Activated CD8-positive, alpha-beta T cell treated with anti-CD3 and anti-CD28 coated beads, Interleukin-2, amount 10 ng/mL, durations not matched to agents 7 days and 5 days (primary cell): ENCODE results near the gene AADAT. TPM values are rescaled to one million over a fixed set of nuclear protein-coding genes. Genes with fewer than 3 reads are reported as not detected.

Experiments
- ATAC-seq: fragments of 150-1000 bp; cut with Tn5 transposase; one replicate; pipeline ENCODE4 v1.10.0; 2021; ENCODE audit warnings: moderate library complexity
- CTCF ChIA-PET: fragments of 350-600 bp; sonication (Branson Sonifier 250); formaldehyde crosslinking; loops from one replicate; lab custom pipeline; 2021; ENCODE audit warnings: antibody characterized with exemption; lab: Charles Lee
- POLR2A ChIA-PET: fragments of 350-600 bp; sonication (Branson Sonifier 250); formaldehyde crosslinking; loops from one replicate; lab custom pipeline; 2021; ENCODE audit warnings: antibody characterized with exemption; lab: Charles Lee
- DNase-seq: peaks from one replicate; pipeline ENCODE4 v3.0.0-alpha.2; 2020
- H3K27ac Mint-ChIP-seq: one replicate; pipeline ENCODE4 v1.8.0; 2021; ENCODE audit warnings: mild to moderate bottlenecking, mixed read lengths
- H3K27me3 Mint-ChIP-seq: one replicate; pipeline ENCODE4 v1.8.0; 2021; ENCODE audit warnings: low read depth, mixed read lengths
- H3K36me3 Mint-ChIP-seq: one replicate; pipeline ENCODE4 v1.8.0; 2021; ENCODE audit warnings: low read depth, mixed read lengths
- H3K4me1 Mint-ChIP-seq: one replicate; pipeline ENCODE4 v1.8.0; 2021; ENCODE audit warnings: low read depth, mixed read lengths
- H3K4me3 Mint-ChIP-seq: one replicate; pipeline ENCODE4 v1.8.0; 2021; ENCODE audit warnings: mild to moderate bottlenecking, mixed read lengths
- H3K9me3 Mint-ChIP-seq: one replicate; pipeline ENCODE4 v1.8.0; 2022; ENCODE audit warnings: mixed read lengths; ENCODE audit not compliant: insufficient read depth
- total RNA-seq, 2 experiments: library from RNA; stranded (reverse); gene quantifications; one replicate each; pipeline ENCODE4 v1.2.3, GENCODE V29; 2021

AADAT gene
- total RNA-seq, 2 experiments from 2014 or later: not detected

DNA sequence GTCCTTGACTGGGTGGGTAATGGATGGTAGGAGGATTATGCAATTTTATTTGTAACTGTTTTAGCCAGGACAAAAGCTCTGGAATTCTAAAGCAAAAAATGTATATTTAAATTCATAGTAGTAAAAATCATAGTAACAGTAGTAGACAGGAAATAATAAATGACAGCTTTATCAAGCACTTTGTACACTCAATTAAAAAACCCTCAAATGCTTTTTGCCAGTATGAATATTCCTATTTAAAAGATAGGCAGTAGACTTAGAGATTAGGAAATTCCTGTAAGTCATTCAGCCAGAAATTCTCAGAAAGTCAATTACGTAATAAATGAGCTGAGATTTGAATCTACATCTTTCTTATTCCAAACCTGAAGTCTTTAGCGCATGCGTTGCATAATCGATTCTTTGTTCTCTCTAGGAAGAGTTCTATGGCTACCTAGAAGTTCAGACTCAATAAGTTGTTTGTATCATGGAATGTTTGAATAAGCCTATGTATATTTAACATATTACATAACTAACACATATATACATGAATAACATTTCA lies 2.5 kb downstream of the AADAT start:
- no peaks in the 10 kb centered on the region for H3K9me3 Mint-ChIP-seq
- H3K4me3 Mint-ChIP-seq: no peak overlapping the region
- POLR2A ChIA-PET: no interaction called here
- DNase-seq (no peak), ATAC-seq (no peak)
- H3K4me1 Mint-ChIP-seq: peaks cover 10% of the 10 kb centered on the region
- CTCF ChIA-PET: no interaction called here
- peaks cover 38% of the 10 kb centered on the region for H3K27me3 Mint-ChIP-seq
- H3K27ac Mint-ChIP-seq: no peak overlapping the region
- no peaks in the 10 kb centered on the region for H3K36me3 Mint-ChIP-seq

GRCh38 chr4:170083541-170083940 lies 6.2 kb downstream of the AADAT start:
- Mint-ChIP-seq H3K27me3 (peaks cover 24% of the 10 kb centered on the region), H3K9me3 (no peaks in the 10 kb centered on the region), H3K4me3 (no peak overlapping the region), H3K4me1 (no peaks in the 10 kb centered on the region), H3K36me3 (no peaks in the 10 kb centered on the region), H3K27ac (no peak overlapping the region)
- POLR2A ChIA-PET: no interaction called here
- no peak for ATAC-seq
- no peak for DNase-seq
- CTCF ChIA-PET: interaction anchor here (0.8 kb wide), 1 partner anchor 20 kb away, joined by 3 read pairs; no protein-coding TSS in a partner anchor

DNA sequence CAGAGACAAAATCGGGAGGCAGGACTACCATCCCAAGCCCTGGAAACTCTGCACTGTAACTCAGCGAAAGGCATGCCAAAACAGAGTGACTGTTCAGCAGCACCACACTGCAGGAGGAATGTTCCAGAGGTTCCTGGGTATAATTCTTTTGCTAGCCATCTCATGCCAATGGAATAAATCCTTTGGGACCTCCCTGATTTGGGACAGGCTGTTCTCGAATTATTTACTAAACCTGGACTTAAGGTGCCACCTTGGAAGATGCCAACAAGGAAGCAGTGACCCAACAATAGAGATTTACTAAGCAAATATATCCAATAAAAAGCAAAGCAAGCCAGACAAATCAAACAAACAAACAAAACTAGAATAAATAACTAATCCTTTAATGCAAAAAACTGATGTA lies 9.3 kb downstream of the AADAT start:
- Mint-ChIP-seq H3K27ac (no peak overlapping the region), H3K4me1 (no peaks in the 10 kb centered on the region), H3K27me3 (peaks cover 13% of the 10 kb centered on the region), H3K36me3 (no peaks in the 10 kb centered on the region), H3K9me3 (no peaks in the 10 kb centered on the region), H3K4me3 (no peak overlapping the region)
- ATAC-seq (no peak), DNase-seq (no peak)
- CTCF ChIA-PET: interaction anchor here (0.7 kb wide), 1 partner anchor 421 kb away, joined by 3 read pairs; no protein-coding TSS in a partner anchor
- POLR2A ChIA-PET: no interaction called here

DNA sequence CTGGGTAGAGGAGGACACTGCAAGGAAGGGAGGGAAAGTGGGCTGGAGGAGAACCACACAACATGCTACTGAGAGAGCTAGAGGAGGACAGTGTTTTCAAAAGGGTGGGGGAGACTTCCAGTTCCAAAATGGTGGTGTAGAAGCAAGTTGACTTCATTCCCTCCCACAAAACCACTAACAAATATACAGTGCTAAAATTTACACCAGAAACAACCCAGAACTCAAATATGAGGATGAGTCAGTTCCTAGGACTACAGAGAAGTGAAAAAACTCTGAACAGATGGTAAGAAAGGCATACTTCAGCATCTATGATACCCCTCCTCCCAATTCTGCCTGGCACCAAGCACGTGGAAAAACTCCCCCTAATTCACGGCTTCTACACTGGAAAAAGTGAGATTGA lies 9.8 kb downstream of the AADAT start:
- no peak for DNase-seq
- H3K4me1 Mint-ChIP-seq: no peaks in the 10 kb centered on the region
- peaks cover 13% of the 10 kb centered on the region for H3K27me3 Mint-ChIP-seq
- ChIA-PET POLR2A (no interaction called here), CTCF (no interaction called here)
- H3K9me3 Mint-ChIP-seq: no peaks in the 10 kb centered on the region
- H3K27ac Mint-ChIP-seq: no peak overlapping the region
- H3K4me3 Mint-ChIP-seq: no peak overlapping the region
- no peaks in the 10 kb centered on the region for H3K36me3 Mint-ChIP-seq
- no peak for ATAC-seq

DNA sequence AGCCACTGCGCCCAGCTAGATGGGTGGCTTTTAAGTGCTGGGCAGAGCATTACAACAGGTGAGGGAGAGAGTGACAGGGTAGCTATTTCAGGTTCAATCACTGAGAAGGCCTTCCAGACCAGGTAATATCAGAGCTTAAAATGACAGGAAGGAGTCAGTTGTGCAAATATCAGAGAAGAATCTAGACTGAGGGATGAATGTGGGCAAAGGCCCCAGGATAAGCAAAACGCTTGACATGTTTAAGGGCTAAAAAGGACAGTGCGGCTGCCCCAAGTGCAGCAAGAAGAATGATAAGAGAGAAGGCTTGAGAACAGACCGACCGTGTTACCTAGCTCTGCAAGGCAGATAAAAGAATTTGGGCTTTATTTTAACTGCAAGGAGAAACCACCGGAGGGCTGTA lies 18.6 kb downstream of the AADAT start:
- ChIA-PET CTCF (interaction anchor here (1.1 kb wide), 1 partner anchor 458 kb away, joined by 3 read pairs; no protein-coding TSS in a partner anchor), POLR2A (no interaction called here)
- Mint-ChIP-seq H3K4me1 (no peaks in the 10 kb centered on the region), H3K9me3 (no peaks in the 10 kb centered on the region), H3K27me3 (peaks cover 1% of the 10 kb centered on the region), H3K4me3 (no peak overlapping the region), H3K36me3 (no peaks in the 10 kb centered on the region), H3K27ac (no peak overlapping the region)
- ATAC-seq (no peak), DNase-seq (no peak)

DNA sequence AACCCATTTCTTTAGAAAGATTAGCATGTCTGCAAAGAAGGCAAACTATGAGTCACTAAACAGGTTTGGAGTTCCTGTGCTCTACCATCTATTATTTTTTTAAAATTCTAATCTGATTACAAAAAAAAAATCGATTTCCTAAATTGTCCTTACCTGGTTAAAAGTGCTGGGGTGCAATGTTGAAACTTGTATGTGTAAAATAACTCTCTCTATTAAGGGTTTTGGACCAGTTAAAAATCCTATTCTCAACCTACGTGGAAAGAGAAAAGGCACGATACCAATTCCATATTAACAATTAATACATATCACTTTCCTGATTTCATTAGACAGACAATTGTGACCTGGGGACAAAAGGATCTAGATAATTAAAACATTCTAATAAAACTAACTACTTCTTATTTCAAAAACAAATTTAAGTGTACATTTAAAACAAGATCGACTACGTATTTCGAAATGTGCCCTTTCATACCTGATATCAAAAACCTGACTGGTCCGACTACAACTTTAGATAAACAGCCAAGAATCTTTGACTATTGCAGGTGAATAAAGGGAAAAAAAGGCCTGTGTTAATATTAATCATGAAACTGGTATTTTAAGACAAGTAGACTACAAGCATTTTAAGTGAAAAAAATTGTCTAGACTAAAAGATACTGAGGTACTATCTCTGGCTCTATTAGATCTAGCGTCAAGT lies 21.2 kb downstream of the AADAT start:
- H3K27me3 Mint-ChIP-seq: peaks cover 5% of the 10 kb centered on the region
- no peaks in the 10 kb centered on the region for H3K36me3 Mint-ChIP-seq
- ChIA-PET POLR2A (no interaction called here), CTCF (no interaction called here)
- H3K4me1 Mint-ChIP-seq: no peaks in the 10 kb centered on the region
- no peak for ATAC-seq
- no peak for DNase-seq
- H3K4me3 Mint-ChIP-seq: no peak overlapping the region
- H3K27ac Mint-ChIP-seq: no peak overlapping the region
- H3K9me3 Mint-ChIP-seq: no peaks in the 10 kb centered on the region

DNA sequence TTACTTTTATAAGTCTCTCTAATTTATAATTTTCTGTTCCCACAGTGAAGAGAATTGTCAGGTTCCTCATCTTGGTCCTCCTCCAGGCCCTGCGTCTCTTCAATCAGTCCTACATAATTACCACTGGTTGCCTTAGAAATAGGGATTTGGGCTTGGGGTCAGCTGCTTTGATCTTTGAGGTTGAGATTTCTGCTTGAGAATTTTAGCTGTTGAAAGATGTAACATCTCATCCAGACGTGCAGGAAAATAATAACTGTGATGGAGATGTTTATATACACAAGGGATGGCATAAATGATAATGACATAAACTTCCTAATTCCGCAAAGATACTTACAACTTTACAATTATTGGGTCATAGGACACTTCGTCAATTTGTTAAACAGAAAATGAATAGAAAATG lies 30.3 kb downstream of the AADAT start:
- no peak for ATAC-seq
- POLR2A ChIA-PET: no interaction called here
- CTCF ChIA-PET: no interaction called here

DNA sequence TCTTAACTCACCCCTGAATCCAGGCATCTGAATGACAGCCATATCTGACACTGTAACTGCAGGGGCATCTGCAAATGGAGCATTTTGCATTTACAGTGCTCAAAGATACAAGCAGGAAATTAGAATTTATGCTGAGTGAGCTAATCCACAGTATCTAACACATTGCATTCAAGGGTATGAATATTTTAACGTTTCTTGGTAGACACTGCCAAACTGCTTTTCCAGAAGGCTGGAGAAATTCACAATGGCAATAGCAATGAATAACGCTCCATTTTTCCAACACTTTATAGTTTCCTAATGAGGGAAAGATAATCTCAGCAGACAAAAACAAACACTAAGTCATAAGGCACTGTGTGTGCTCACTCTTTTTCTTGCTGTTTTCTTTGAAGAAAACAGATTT lies 30.9 kb downstream of the AADAT start:
- H3K4me3 Mint-ChIP-seq: no peak overlapping the region
- no peaks in the 10 kb centered on the region for H3K36me3 Mint-ChIP-seq
- ATAC-seq (no peak), DNase-seq (no peak)
- H3K27ac Mint-ChIP-seq: no peak overlapping the region
- POLR2A ChIA-PET: no interaction called here
- CTCF ChIA-PET: no interaction called here
- H3K27me3 Mint-ChIP-seq: peaks cover 13% of the 10 kb centered on the region
- H3K9me3 Mint-ChIP-seq: no peaks in the 10 kb centered on the region
- no peaks in the 10 kb centered on the region for H3K4me1 Mint-ChIP-seq

More for the DNA sequence above, 30.3 kb downstream of the AADAT start:
- Mint-ChIP-seq H3K9me3 (no peaks in the 10 kb centered on the region), H3K4me3 (no peak overlapping the region), H3K27ac (no peak overlapping the region), H3K27me3 (peaks cover 13% of the 10 kb centered on the region), H3K4me1 (no peaks in the 10 kb centered on the region), H3K36me3 (no peaks in the 10 kb centered on the region)
- no peak for DNase-seq

GRCh38 chr4:170057866-170058265 lies 31.9 kb downstream of the AADAT start:
- no peak overlapping the region for H3K4me3 Mint-ChIP-seq
- H3K4me1 Mint-ChIP-seq: no peaks in the 10 kb centered on the region
- POLR2A ChIA-PET: no interaction called here
- no peaks in the 10 kb centered on the region for H3K9me3 Mint-ChIP-seq
- ATAC-seq (no peak), DNase-seq (no peak)
- no peak overlapping the region for H3K27ac Mint-ChIP-seq
- CTCF ChIA-PET: no interaction called here
- H3K27me3 Mint-ChIP-seq: peaks cover 10% of the 10 kb centered on the region
- no peaks in the 10 kb centered on the region for H3K36me3 Mint-ChIP-seq

DNA sequence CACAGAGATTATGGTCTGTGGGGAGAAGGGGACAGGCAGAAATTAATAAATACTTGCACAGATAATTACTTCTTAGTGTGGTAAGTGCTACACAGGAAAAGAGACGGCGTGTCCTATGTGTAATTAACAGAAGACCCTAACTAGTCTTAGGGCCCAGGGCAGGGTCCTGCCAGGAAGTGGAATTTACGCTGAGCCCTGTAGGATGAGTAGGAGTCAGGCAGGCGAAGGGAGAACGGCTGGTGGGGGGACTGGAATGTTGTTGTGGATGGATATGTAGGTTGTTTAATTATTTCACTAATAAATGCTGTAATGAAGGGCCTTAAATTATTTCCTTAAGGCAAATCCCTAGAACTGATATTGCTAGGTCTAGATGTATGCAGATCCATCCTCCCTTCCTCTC lies 36.8 kb downstream of the AADAT start:
- Mint-ChIP-seq H3K27ac (no peak overlapping the region), H3K4me3 (no peak overlapping the region), H3K36me3 (no peaks in the 10 kb centered on the region), H3K4me1 (no peaks in the 10 kb centered on the region), H3K27me3 (peaks cover 3% of the 10 kb centered on the region), H3K9me3 (no peaks in the 10 kb centered on the region)
- DNase-seq (no peak), ATAC-seq (no peak)
- ChIA-PET CTCF (no interaction called here), POLR2A (no interaction called here)

GRCh38 chr4:170051402-170051801 lies 38.4 kb downstream of the AADAT start:
- Mint-ChIP-seq H3K4me3 (no peak overlapping the region), H3K4me1 (no peaks in the 10 kb centered on the region), H3K27me3 (peaks cover 3% of the 10 kb centered on the region), H3K9me3 (no peaks in the 10 kb centered on the region), H3K27ac (no peak overlapping the region), H3K36me3 (no peaks in the 10 kb centered on the region)
- CTCF ChIA-PET: no interaction called here
- no peak for ATAC-seq
- no peak for DNase-seq
- POLR2A ChIA-PET: no interaction called here

DNA sequence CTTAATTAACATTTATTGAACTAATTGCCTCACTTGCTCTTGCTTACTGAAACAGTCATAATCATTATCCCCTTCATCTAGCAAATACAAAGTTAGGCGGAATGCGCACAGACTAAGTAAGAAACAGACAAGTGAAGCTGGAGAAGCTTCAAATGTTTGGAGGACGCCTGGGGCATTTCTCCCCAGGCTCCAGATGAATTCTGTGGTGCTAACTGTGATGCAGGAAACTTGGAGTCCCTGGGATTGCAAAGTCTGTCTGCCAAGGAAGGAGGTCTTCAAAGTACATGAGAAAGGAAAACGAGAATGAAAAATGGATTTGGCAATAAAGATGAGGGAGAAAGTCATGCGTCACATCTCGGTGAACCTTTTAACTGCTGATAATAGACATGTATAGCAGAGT lies 40.0 kb downstream of the AADAT start:
- no peak for ATAC-seq
- no peak for DNase-seq
- peaks cover 1% of the 10 kb centered on the region for H3K27me3 Mint-ChIP-seq
- no peaks in the 10 kb centered on the region for H3K36me3 Mint-ChIP-seq
- no peaks in the 10 kb centered on the region for H3K4me1 Mint-ChIP-seq
- no peaks in the 10 kb centered on the region for H3K9me3 Mint-ChIP-seq
- ChIA-PET POLR2A (no interaction called here), CTCF (interaction anchor here (1.7 to 1.8 kb wide), 2 partner anchors 240 to 437 kb away, joined by 7 to 9 read pairs; partner anchors contain the start of gene NEK1)
- H3K4me3 Mint-ChIP-seq: no peak overlapping the region
- no peak overlapping the region for H3K27ac Mint-ChIP-seq
